22Rv1 (cell line): ENCODE results near the gene RASSF8.

Source experiments
- ZFX ChIP-seq: fragments of 450-650 bp; IDR thresholded peaks from 2 replicates; pipeline ENCODE4 v1.6.1; 2017; ENCODE audit warnings: antibody characterized with exemption, borderline replicate concordance
- TF ChIP-seq, protein P1 (sequence below): fragments of 450-650 bp; IDR thresholded peaks from 2 replicates; pipeline ENCODE4 v1.5.1; 2017; ENCODE audit warnings: mild to moderate bottlenecking

DNA sequence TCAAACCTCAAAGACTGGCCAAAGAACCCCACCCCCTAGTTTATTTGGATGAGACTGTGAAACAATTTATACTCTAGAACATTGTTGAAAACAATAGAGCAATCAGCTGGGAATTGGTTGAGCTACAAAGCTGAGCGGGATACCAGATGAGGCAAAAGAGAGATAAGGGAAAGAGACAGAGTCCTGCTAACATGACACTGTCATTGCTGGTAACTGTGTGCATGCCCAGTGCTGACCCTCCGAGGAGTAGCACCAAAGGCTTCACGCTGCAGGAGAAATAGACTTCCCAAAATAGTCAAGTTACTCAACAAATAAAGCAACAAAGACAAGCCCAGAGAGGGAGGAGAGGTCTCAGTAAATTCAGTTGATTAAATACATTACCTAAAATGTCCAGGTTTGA is 63.6 kb downstream of the RASSF8 start:
- TF ChIP-seq, protein P1, sequence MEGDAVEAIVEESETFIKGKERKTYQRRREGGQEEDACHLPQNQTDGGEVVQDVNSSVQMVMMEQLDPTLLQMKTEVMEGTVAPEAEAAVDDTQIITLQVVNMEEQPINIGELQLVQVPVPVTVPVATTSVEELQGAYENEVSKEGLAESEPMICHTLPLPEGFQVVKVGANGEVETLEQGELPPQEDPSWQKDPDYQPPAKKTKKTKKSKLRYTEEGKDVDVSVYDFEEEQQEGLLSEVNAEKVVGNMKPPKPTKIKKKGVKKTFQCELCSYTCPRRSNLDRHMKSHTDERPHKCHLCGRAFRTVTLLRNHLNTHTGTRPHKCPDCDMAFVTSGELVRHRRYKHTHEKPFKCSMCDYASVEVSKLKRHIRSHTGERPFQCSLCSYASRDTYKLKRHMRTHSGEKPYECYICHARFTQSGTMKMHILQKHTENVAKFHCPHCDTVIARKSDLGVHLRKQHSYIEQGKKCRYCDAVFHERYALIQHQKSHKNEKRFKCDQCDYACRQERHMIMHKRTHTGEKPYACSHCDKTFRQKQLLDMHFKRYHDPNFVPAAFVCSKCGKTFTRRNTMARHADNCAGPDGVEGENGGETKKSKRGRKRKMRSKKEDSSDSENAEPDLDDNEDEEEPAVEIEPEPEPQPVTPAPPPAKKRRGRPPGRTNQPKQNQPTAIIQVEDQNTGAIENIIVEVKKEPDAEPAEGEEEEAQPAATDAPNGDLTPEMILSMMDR = no peak
- no peak for TF ChIP-seq ZFX
